Fibroblast of gingiva (primary cell): Measurements from ENCODE around the gene S100A5.
"Not testable (repeated sequence)": the region's sequence is repeated elsewhere in the genome, so short reads cannot be mapped to it uniquely, and the experiment has no call there.

ENCODE experiments used
- DNase-seq: peaks from one replicate; pipeline ENCODE4 v3.0.0-alpha.2; 2011; ENCODE audit warnings: low read depth

S100A5 gene

GRCh38 chr1:153566414-153567371, 26.0 kb upstream of the S100A5 start:
- DNase-seq: peak; percentile 97

GRCh38 chr1:153565529-153566374, 25.0 kb upstream of the S100A5 start, which contains the start of gene S100A2:
S100A2 (minus strand) TSS chr1:153565844; CDS start chr1:153563877, 1,967 bp downstream.
- peak; percentile 84 for DNase-seq

GRCh38 chr1:153563991-153564390, 23.3 kb upstream of the S100A5 start:
- DNase-seq: no peak

- DNase-seq: no peak
Measured at GRCh38 chr1:153563483-153563901, 22.8 kb upstream of the S100A5 start.

GRCh38 chr1:153562021-153562420, 21.3 kb upstream of the S100A5 start:
- DNase-seq: not testable (repeated sequence)

GRCh38 chr1:153561466-153561985, 20.8 kb upstream of the S100A5 start:
- DNase-seq: no peak

GRCh38 chr1:153560771-153561465, 20.2 kb upstream of the S100A5 start:
- no peak for DNase-seq

GRCh38 chr1:153560241-153560640, 19.5 kb upstream of the S100A5 start:
- DNase-seq: no peak

GRCh38 chr1:153557877-153558276, 17.1 kb upstream of the S100A5 start:
- no peak for DNase-seq

GRCh38 chr1:153556348-153556747, 15.6 kb upstream of the S100A5 start:
- DNase-seq: no peak

GRCh38 chr1:153553830-153554541, 13.3 kb upstream of the S100A5 start:
- peak; percentile 39 for DNase-seq

- no peak for DNase-seq
Measured at GRCh38 chr1:153553096-153553495, 12.4 kb upstream of the S100A5 start.

GRCh38 chr1:153552335-153552734, 11.6 kb upstream of the S100A5 start:
- DNase-seq: no peak

- DNase-seq: no peak
Measured at GRCh38 chr1:153550827-153551500, 10.2 kb upstream of the S100A5 start.

- no peak for DNase-seq
Measured at GRCh38 chr1:153550398-153550758, 9.6 kb upstream of the S100A5 start.

- DNase-seq: no peak
Measured at GRCh38 chr1:153549741-153550397, 9.1 kb upstream of the S100A5 start.

- peak; percentile 87 for DNase-seq
Measured at GRCh38 chr1:153548722-153549688, 8.3 kb upstream of the S100A5 start, which contains the start of gene S100A3. S100A3 (minus strand) TSS chr1:153549258; CDS start chr1:153548485, 773 bp downstream.
